Measurements from ENCODE around the gene CD37.
"Not testable (repeated sequence)": the region's sequence is repeated elsewhere in the genome, so short reads cannot be mapped to it uniquely, and the experiment has no call there.

Gene CD37

GRCh38 chr19:49318296-49318695, 16.9 kb upstream of the CD37 start:
- Mint-ChIP-seq H3K36me3 (ENCODE audit: low read depth) (peaks cover 27% of the 10 kb centered on the region), H3K9me3 (peaks cover 23% of the 10 kb centered on the region), H3K4me3 (no peak overlapping the region), H3K4me1 (ENCODE audit: low read depth) (peaks cover 3% of the 10 kb centered on the region), H3K27me3 (ENCODE audit: low read depth) (no peaks in the 10 kb centered on the region), H3K27ac (no peak overlapping the region)

- Mint-ChIP-seq H3K4me1 (ENCODE audit: low read depth) (peaks cover 18% of the 10 kb centered on the region), H3K9me3 (no peaks in the 10 kb centered on the region), H3K27ac (no peak within 1 kb of the TSS), H3K4me3 (no peak within 1 kb of the TSS), H3K36me3 (ENCODE audit: low read depth) (peaks cover 16% of the 10 kb centered on the region), H3K27me3 (ENCODE audit: low read depth) (no peaks in the 10 kb centered on the region)
Observed at GRCh38 chr19:49324801-49325576, 10.2 kb upstream of the CD37 start, which contains the start of gene SLC6A16. Gene SLC6A16, minus strand, starts transcription at chr19:49325191. Its CDS starts 13,844 bp downstream, at chr19:49311347.

- H3K4me1 Mint-ChIP-seq (ENCODE audit: low read depth): peaks cover 22% of the 10 kb centered on the region
- H3K27ac Mint-ChIP-seq; H3K27me3 Mint-ChIP-seq (ENCODE audit: low read depth); H3K4me3 Mint-ChIP-seq; H3K9me3 Mint-ChIP-seq: not testable (repeated sequence)
- peaks cover 15% of the 10 kb centered on the region for H3K36me3 Mint-ChIP-seq (ENCODE audit: low read depth)
Observed at GRCh38 chr19:49325756-49326155, 9.4 kb upstream of the CD37 start.

- H3K36me3 Mint-ChIP-seq (ENCODE audit: low read depth): peaks cover 15% of the 10 kb centered on the region
- H3K27me3 Mint-ChIP-seq (ENCODE audit: low read depth): no peaks in the 10 kb centered on the region
- no peak overlapping the region for H3K27ac Mint-ChIP-seq
- H3K4me3 Mint-ChIP-seq: no peak overlapping the region
- H3K4me1 Mint-ChIP-seq (ENCODE audit: low read depth): peaks cover 22% of the 10 kb centered on the region
- no peaks in the 10 kb centered on the region for H3K9me3 Mint-ChIP-seq
Observed at GRCh38 chr19:49326165-49326704, 9.0 kb upstream of the CD37 start.

GRCh38 chr19:49327878-49328544, 7.2 kb upstream of the CD37 start:
- H3K36me3 Mint-ChIP-seq (ENCODE audit: low read depth): peaks cover 12% of the 10 kb centered on the region
- no peak overlapping the region for H3K27ac Mint-ChIP-seq
- no peaks in the 10 kb centered on the region for H3K9me3 Mint-ChIP-seq
- peaks cover 37% of the 10 kb centered on the region for H3K4me1 Mint-ChIP-seq (ENCODE audit: low read depth)
- no peaks in the 10 kb centered on the region for H3K27me3 Mint-ChIP-seq (ENCODE audit: low read depth)
- H3K4me3 Mint-ChIP-seq: no peak overlapping the region

- H3K36me3 Mint-ChIP-seq (ENCODE audit: low read depth): peaks cover 12% of the 10 kb centered on the region
- H3K4me3 Mint-ChIP-seq: no peak overlapping the region
- H3K9me3 Mint-ChIP-seq: no peaks in the 10 kb centered on the region
- no peaks in the 10 kb centered on the region for H3K27me3 Mint-ChIP-seq (ENCODE audit: low read depth)
- peaks cover 42% of the 10 kb centered on the region for H3K4me1 Mint-ChIP-seq (ENCODE audit: low read depth)
- H3K27ac Mint-ChIP-seq: no peak overlapping the region
Observed at GRCh38 chr19:49328741-49329140, 6.5 kb upstream of the CD37 start.

- peak overlapping the region; percentile 38 for H3K27ac Mint-ChIP-seq
- H3K27me3 Mint-ChIP-seq (ENCODE audit: low read depth); H3K4me3 Mint-ChIP-seq; H3K9me3 Mint-ChIP-seq: not testable (repeated sequence)
- H3K36me3 Mint-ChIP-seq (ENCODE audit: low read depth): peaks cover 12% of the 10 kb centered on the region
- peaks cover 49% of the 10 kb centered on the region for H3K4me1 Mint-ChIP-seq (ENCODE audit: low read depth)
Observed at GRCh38 chr19:49331187-49331586, 4.0 kb upstream of the CD37 start.

- peak overlapping the region; percentile 38 for H3K27ac Mint-ChIP-seq
- no peak overlapping the region for H3K4me3 Mint-ChIP-seq
- H3K9me3 Mint-ChIP-seq: no peaks in the 10 kb centered on the region
- H3K4me1 Mint-ChIP-seq (ENCODE audit: low read depth): peaks cover 52% of the 10 kb centered on the region
- no peaks in the 10 kb centered on the region for H3K27me3 Mint-ChIP-seq (ENCODE audit: low read depth)
- H3K36me3 Mint-ChIP-seq (ENCODE audit: low read depth): peaks cover 13% of the 10 kb centered on the region
Observed at GRCh38 chr19:49331616-49332055, 3.6 kb upstream of the CD37 start.

GRCh38 chr19:49332691-49333417, 2.4 kb upstream of the CD37 start:
- Mint-ChIP-seq H3K4me1 (ENCODE audit: low read depth) (peaks cover 55% of the 10 kb centered on the region), H3K27ac (peak overlapping the region; percentile 94), H3K36me3 (ENCODE audit: low read depth) (peaks cover 18% of the 10 kb centered on the region), H3K4me3 (peak overlapping the region; percentile 25)
- not testable (repeated sequence) for H3K9me3 Mint-ChIP-seq; H3K27me3 Mint-ChIP-seq (ENCODE audit: low read depth)

GRCh38 chr19:49333418-49333805, 1.8 kb upstream of the CD37 start:
- Mint-ChIP-seq H3K27ac (peak overlapping the region; percentile 94), H3K9me3 (no peaks in the 10 kb centered on the region), H3K4me1 (ENCODE audit: low read depth) (peaks cover 55% of the 10 kb centered on the region), H3K27me3 (ENCODE audit: low read depth) (no peaks in the 10 kb centered on the region), H3K4me3 (peak overlapping the region; percentile 82), H3K36me3 (ENCODE audit: low read depth) (peaks cover 20% of the 10 kb centered on the region)

- H3K4me1 Mint-ChIP-seq (ENCODE audit: low read depth): peaks cover 56% of the 10 kb centered on the region
- no peaks in the 10 kb centered on the region for H3K9me3 Mint-ChIP-seq
- peak overlapping the region; percentile 82 for H3K4me3 Mint-ChIP-seq
- peak overlapping the region; percentile 94 for H3K27ac Mint-ChIP-seq
- H3K36me3 Mint-ChIP-seq (ENCODE audit: low read depth): peaks cover 24% of the 10 kb centered on the region
- no peaks in the 10 kb centered on the region for H3K27me3 Mint-ChIP-seq (ENCODE audit: low read depth)
Observed at GRCh38 chr19:49333811-49334288, 1.4 kb upstream of the CD37 start.

- H3K4me1 Mint-ChIP-seq (ENCODE audit: low read depth): peaks cover 56% of the 10 kb centered on the region
- H3K36me3 Mint-ChIP-seq (ENCODE audit: low read depth): peaks cover 30% of the 10 kb centered on the region
- no peaks in the 10 kb centered on the region for H3K9me3 Mint-ChIP-seq
- H3K27ac Mint-ChIP-seq: peak overlapping the region; percentile 99
- H3K4me3 Mint-ChIP-seq: peak overlapping the region; percentile 99
- no peaks in the 10 kb centered on the region for H3K27me3 Mint-ChIP-seq (ENCODE audit: low read depth)
Observed at GRCh38 chr19:49335784-49336481, 727 bp downstream of the CD37 start.

GRCh38 chr19:49336482-49337266, 1.5 kb downstream of the CD37 start:
- H3K36me3 Mint-ChIP-seq (ENCODE audit: low read depth): peaks cover 30% of the 10 kb centered on the region
- no peaks in the 10 kb centered on the region for H3K9me3 Mint-ChIP-seq
- peak overlapping the region; percentile 26 for H3K27ac Mint-ChIP-seq
- H3K4me1 Mint-ChIP-seq (ENCODE audit: low read depth): peaks cover 53% of the 10 kb centered on the region
- H3K4me3 Mint-ChIP-seq: peak overlapping the region; percentile 99
- H3K27me3 Mint-ChIP-seq (ENCODE audit: low read depth): no peaks in the 10 kb centered on the region

Data from T-helper 1 cell treated with Interleukin-12 subunit alpha and Interleukin-12 subunit beta and Interleukin-4 antibody, amounts not matched to agents 30 μg/mL and 1 μg/mL, for 36 hours (primary cell).